Measurements from ENCODE around the gene TTBK2.
"Not testable (repeated sequence)": the region's sequence is repeated elsewhere in the genome, so short reads cannot be mapped to it uniquely, and the experiment has no call there.

The TTBK2 gene

GRCh38 chr15:42903388-42904324, 16.9 kb downstream of the TTBK2 start:
- no peak for DNase-seq (ENCODE audit: low read depth)

DNA sequence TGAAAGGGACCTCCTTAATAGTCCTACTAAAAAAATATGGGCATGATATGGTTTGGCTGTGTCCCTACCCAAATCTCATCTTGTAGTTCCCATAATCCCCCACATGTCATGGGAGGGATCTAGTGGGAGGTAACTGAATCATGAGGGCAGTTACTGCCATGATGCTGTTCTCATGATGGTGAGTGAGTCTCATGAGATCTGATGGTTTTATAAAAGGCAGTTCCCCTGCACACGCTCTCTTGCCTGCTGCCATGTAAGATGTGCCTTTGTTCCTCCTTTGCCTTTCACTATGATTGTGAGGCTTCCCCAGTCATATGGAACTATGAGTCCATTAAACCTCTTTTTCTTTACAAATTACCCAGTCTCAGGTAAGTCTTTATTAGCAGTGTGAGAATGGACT, 26.7 kb downstream of the TTBK2 start:
- not testable (repeated sequence) for DNase-seq (ENCODE audit: low read depth)

DNA sequence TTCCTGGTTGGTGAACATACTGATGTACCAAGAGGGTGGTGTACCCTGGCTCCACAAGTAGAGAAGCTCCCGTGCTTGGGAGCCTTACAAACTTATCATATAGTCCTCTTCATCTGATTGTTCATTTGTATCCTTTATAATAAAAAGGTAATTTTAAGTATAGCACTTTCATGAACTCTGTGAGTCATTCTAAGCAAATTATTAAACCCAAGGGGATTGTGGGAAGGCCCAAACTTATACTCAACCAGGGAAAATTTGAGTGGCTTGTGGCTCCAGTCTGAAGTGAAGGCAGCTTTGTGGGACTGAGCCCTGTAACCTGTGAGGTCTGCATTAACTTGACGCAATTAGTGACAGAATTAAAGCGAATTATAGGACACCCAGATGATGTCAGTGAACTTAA, 29.0 kb downstream of the TTBK2 start:
- DNase-seq (ENCODE audit: low read depth): no peak

- DNase-seq (ENCODE audit: low read depth): no peak
Observed at GRCh38 chr15:42890161-42890913, 30.2 kb downstream of the TTBK2 start.

- not testable (repeated sequence) for DNase-seq (ENCODE audit: low read depth)
Observed at GRCh38 chr15:42887384-42887783, 33.2 kb downstream of the TTBK2 start.

GRCh38 chr15:42880121-42880520, 40.5 kb downstream of the TTBK2 start:
- DNase-seq (ENCODE audit: low read depth): no peak

DNA sequence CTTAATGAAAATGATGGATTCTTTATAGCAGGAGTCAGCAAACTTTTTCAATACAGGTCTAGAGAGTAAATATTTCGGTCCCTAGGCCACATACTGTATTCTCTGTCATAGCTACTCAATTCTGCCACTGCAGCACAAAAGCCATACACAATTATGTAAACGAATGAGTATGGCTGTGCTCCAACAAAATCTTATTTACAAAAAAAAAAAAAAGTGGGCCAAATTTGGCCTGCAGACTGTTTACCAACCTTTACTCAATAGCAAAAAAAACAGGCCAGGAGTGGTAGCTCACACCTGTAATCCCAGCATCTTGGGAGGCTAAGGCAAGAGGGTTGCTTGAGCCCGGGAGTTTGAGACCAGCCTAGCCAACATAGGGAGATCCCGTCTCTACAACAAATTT, 41.1 kb downstream of the TTBK2 start:
- no peak for DNase-seq (ENCODE audit: low read depth)

DNA sequence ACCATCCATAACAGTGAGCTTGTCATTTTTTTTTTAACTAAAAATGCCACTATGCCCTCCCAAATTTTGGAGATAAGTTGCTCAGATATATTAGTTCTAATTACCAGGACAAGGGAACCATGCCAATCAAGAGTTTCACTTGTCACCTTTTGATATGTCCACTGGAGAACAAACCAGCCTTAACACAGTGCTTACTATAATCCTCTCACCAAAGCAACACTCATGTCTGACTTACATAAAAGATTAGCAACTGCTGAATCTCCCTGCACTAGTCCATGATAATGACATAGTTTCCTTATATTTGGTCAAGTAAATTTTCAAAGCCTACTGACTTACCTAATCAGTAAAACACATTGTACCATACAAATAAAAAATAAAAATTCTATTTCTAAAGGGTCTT, 44.4 kb downstream of the TTBK2 start:
- no peak for DNase-seq (ENCODE audit: low read depth)

DNA sequence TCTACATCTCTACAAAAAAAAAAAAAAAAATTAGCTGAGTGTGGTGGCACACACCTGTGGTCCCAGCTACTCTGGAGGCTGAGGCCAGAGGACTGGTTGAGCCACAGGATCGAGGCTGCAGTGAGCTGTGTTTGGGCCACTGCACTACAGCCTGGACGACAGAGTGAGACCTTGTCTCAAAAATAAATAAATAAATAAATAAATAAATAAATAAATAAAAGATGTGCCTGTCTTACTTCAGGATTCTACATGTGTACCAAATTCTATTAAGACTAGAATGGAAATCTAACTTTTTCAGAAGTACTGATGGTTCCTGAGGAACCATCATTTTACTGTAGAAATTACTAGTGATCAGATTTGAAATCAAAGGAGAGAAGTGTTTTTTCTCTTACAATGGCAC, 51.9 kb downstream of the TTBK2 start:
- DNase-seq (ENCODE audit: low read depth): no peak

- DNase-seq (ENCODE audit: low read depth): no peak
Observed at GRCh38 chr15:42863572-42864239, 56.9 kb downstream of the TTBK2 start.

DNA sequence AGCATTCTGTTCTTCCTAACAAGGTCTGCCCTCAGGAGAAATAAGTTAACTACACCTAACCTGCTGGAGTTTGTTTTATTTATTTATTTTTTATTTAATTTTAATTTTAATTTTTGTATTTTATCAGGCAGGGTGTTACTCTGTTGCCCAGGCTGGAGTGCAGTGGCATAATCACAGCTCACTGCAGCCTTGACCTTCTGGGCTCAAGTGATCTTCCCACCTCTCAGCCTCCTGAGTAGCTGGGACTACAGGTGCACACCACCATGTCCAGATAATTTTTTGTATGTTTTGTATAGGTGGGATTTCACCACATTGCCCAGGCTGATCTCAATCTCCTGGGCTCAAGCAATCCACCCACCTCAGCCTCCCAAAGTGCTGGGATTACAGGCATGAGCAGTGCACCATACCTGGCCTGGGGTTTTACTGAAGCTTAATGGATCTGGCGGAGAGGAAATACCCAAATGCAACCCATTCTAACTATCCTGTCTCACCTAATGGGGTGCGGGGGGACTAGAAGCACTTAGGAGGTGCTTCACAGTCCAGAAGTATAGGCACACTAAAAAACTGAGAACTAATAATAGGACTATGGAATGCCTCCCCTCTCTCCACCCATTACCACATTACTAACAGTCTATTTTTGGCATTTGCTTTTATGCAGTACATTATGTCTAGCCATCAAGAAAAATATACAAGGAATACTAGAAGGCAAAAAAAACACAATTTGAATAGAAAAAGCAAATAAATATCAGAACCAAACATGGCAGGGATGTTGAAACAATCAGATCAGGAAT, 61.4 kb downstream of the TTBK2 start:
- DNase-seq (ENCODE audit: low read depth): no peak

- DNase-seq (ENCODE audit: low read depth): no peak
Observed at GRCh38 chr15:42858540-42858939, 62.0 kb downstream of the TTBK2 start.

DNA sequence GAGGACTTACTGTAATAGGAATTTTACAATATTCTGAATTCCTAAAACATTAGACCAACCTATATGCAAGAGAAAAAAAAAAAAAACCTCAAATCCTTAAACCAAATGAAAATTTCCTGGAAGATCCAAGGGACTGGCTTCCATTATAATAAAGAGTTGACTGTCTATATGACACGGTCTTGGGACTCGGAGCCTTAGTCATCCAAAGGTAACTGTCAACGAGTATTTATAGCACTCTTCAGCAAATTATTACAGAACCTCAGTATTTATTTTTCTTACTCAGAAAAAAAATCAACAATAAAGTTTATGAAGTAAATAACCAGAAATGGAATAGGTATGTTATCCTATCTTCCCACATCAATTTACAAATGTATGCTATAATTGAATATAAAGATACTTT, 66.0 kb downstream of the TTBK2 start:
- no peak for DNase-seq (ENCODE audit: low read depth)

GRCh38 chr15:42849836-42850235, 70.7 kb downstream of the TTBK2 start:
- DNase-seq (ENCODE audit: low read depth): no peak

- no peak for DNase-seq (ENCODE audit: low read depth)
Observed at GRCh38 chr15:42848846-42849245, 71.7 kb downstream of the TTBK2 start.

GRCh38 chr15:42846647-42847046, 73.9 kb downstream of the TTBK2 start:
- DNase-seq (ENCODE audit: low read depth): no peak

DNA sequence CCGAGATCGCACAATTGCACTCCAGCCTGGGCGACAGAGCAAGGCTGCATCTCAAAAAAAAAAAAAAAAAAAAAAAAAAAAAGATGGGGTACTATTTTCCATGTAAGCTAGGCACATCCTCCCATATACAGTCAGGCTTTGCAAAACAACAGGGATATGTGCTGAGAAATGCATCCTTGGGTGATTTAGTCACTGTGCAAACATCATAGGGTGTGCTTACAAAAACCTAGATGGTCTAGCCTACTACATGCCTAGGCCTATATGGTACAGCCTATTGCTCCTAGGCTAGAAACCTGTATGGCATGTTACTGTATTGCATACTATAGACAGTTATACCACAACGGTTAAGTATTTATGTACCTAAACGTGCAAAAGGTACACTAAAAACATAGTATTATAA, 75.0 kb downstream of the TTBK2 start:
- DNase-seq (ENCODE audit: low read depth): no peak

GRCh38 chr15:42843699-42844098, 76.9 kb downstream of the TTBK2 start:
- DNase-seq (ENCODE audit: low read depth): no peak

- no peak for DNase-seq (ENCODE audit: low read depth)
Observed at GRCh38 chr15:42836251-42836650, 84.3 kb downstream of the TTBK2 start.

GRCh38 chr15:42832576-42832975, 88.0 kb downstream of the TTBK2 start:
- no peak for DNase-seq (ENCODE audit: low read depth)

- no peak for DNase-seq (ENCODE audit: low read depth)
Observed at GRCh38 chr15:42826251-42826890, 94.2 kb downstream of the TTBK2 start.

All from stimulated activated CD8-positive, alpha-beta memory T cell treated with anti-CD3 and anti-CD28 coated beads, Interleukin-12 subunit alpha, Interleukin-12 subunit beta, amount 100 ng/mL, for 1 hour (primary cell).